ENCODE data around the gene SH3BGRL.

GRCh38 chrX:81237516-81237915 is 35.6 kb downstream of the SH3BGRL start:
- TF ChIP-seq POLR2A (IDR thresholded peaks at IDR 0.05) (no peak), CTCF (IDR thresholded peaks at IDR 0.05) (no peak)

Measured in testis (tissue), 2 donors.